Naive thymus-derived CD4-positive, alpha-beta T cell (primary cell): ENCODE measurements around the gene MAK. TPM values are rescaled to one million over a fixed set of nuclear protein-coding genes. Genes with fewer than 3 reads are reported as not detected.
"Not testable (repeated sequence)": the region's sequence is repeated elsewhere in the genome, so short reads cannot be mapped to it uniquely, and the experiment has no call there.

Experiments used
- ATAC-seq: fragments of 150-1000 bp; cut with Tn5 transposase; 2 replicates; pipeline ENCODE4 v1.10.0; 2021; ENCODE audit warnings: mild to moderate bottlenecking, moderate library complexity
- CTCF ChIA-PET: fragments of 350-600 bp; sonication (Branson Sonifier 250); formaldehyde crosslinking; loops from one replicate; lab custom pipeline; 2021; ENCODE audit warnings: antibody characterized with exemption; lab: Charles Lee
- POLR2A ChIA-PET: fragments of 350-600 bp; sonication (Branson Sonifier 250); formaldehyde crosslinking; loops from one replicate; lab custom pipeline; 2021; ENCODE audit warnings: antibody characterized with exemption, inconsistent platforms; lab: Charles Lee
- DNase-seq, 9 donors: peaks; one replicate each; pipeline versions ENCODE4 v3.0.0 to v3.0.0-alpha.2; 2020 to 2022; ENCODE audit warnings: mixed read lengths in 1 of 9
- H3K27ac ChIP-seq: one replicate; pipeline ENCODE4 v1.7.0; 2013; ENCODE audit warnings: mild to moderate bottlenecking, low read depth, low read length, moderate library complexity
- H3K27me3 ChIP-seq, 2 donors: one replicate each; pipeline ENCODE4 v1.7.0; 2013; ENCODE audit warnings: low read length in 2 of 2, mild to moderate bottlenecking in 2 of 2, moderate library complexity in 2 of 2; ENCODE audit not compliant: control insufficient read depth in 2 of 2, insufficient read depth in 2 of 2
- H3K36me3 ChIP-seq, 3 experiments: 1 replicate in 2 of 3; 2 replicates in 1 of 3; pipeline ENCODE4 v1.7.0; 2013; ENCODE audit warnings: low read length in 3 of 3, mild to moderate bottlenecking in 3 of 3, moderate library complexity in 1 of 3; ENCODE audit not compliant: insufficient read depth in 3 of 3, control insufficient read depth in 2 of 3
- H3K4me1 ChIP-seq, 2 donors: one replicate each; pipeline ENCODE4 v1.7.0; 2013; ENCODE audit warnings: low read length in 2 of 2, mild to moderate bottlenecking in 2 of 2, moderate library complexity in 1 of 2; ENCODE audit not compliant: control insufficient read depth in 2 of 2, insufficient read depth in 2 of 2
- H3K4me3 ChIP-seq: 2 replicates; pipeline ENCODE4 v1.7.0; 2013; ENCODE audit warnings: mild to moderate bottlenecking, low read length
- H3K9me3 ChIP-seq, 3 experiments: 1 replicate in 2 of 3; 2 replicates in 1 of 3; pipeline ENCODE4 v1.7.0; 2013; ENCODE audit warnings: low read length in 3 of 3; ENCODE audit not compliant: control insufficient read depth in 2 of 3
- H3K27ac Mint-ChIP-seq, 9 donors: one replicate each; pipeline ENCODE4 v1.8.0; 2020 to 2022; ENCODE audit warnings: mixed read lengths in 9 of 9, mild to moderate bottlenecking in 8 of 9, moderate library complexity in 5 of 9, inconsistent platforms in 2 of 9
- H3K27me3 Mint-ChIP-seq, 5 donors: one replicate each; pipeline ENCODE4 v1.8.0; 2021 to 2022; ENCODE audit warnings: mixed read lengths in 5 of 5, mild to moderate bottlenecking in 1 of 5
- H3K36me3 Mint-ChIP-seq, 5 donors: one replicate each; pipeline ENCODE4 v1.8.0; 2020 to 2022; ENCODE audit warnings: mixed read lengths in 5 of 5, mild to moderate bottlenecking in 3 of 5, inconsistent platforms in 1 of 5
- H3K4me1 Mint-ChIP-seq, 7 donors: one replicate each; pipeline ENCODE4 v1.8.0; 2020 to 2022; ENCODE audit warnings: mixed read lengths in 7 of 7, mild to moderate bottlenecking in 3 of 7, inconsistent platforms in 1 of 7
- H3K4me3 Mint-ChIP-seq, 10 donors: one replicate each; pipeline ENCODE4 v1.8.0; 2020 to 2022; ENCODE audit warnings: mild to moderate bottlenecking in 10 of 10, mixed read lengths in 10 of 10, moderate library complexity in 6 of 10, inconsistent platforms in 2 of 10
- H3K9me3 Mint-ChIP-seq, 11 donors: one replicate each; pipeline ENCODE4 v1.8.0; 2020 to 2022; ENCODE audit warnings: mixed read lengths in 11 of 11, mild to moderate bottlenecking in 4 of 11, inconsistent platforms in 1 of 11, moderate library complexity in 1 of 11
- intact Hi-C, 2 donors: fragments of 100-400 bp; cut with micrococcal nuclease; formaldehyde crosslinking; loops; one replicate each; pipeline ENCODE4 v1.15.1; 2023
- polyA plus RNA-seq, 2 donors: library from polyadenylated mRNA; unstranded; fragments of 300-500 nt; fragmentation: Illumina TruSeq; gene quantifications; one replicate each; pipeline ENCODE4 v1.2.3, GENCODE V29; 2021
- total RNA-seq, 6 experiments: library from RNA in 5 of 6; stranded (reverse) in 5 of 6; gene quantifications; 1 replicate in 5 of 6; 2 replicates in 1 of 6; pipeline ENCODE4 v1.2.3 and lab custom pipeline; 2021 to 2026

The MAK gene
- total and polyA plus RNA-seq, 7 experiments from 2014 or later, result 0.07 to 0.42 (median 0.34) TPM; not detected in 4

DNA sequence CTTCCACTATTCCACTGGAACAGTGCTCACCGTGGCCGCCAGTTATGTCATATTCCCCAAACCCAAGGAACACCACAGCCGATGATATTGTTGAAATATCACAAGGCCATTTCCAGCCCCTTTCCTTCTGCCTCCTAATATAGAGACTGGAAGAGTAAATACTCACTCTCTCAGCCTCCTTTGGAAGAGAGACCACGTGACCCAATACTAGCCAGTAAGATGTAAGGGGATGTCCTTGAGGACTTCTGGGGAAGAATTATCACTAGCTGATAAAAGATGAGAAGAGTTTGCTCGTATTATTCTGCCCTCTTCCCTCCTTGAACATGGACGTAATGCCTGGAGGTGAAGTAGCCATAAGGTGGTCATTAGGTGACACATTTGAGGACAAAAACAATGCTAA lies 13.5 kb downstream of the MAK start:
- no peaks in the 10 kb centered on the region for H3K27me3 ChIP-seq
- peaks cover 0 to 18% (median 5%) of the 10 kb centered on the region in 5 donors for H3K36me3 Mint-ChIP-seq
- no peaks in the 10 kb centered on the region for H3K27me3 Mint-ChIP-seq
- ChIA-PET CTCF (no interaction called here), POLR2A (no interaction called here)
- H3K4me1 Mint-ChIP-seq, result no peaks in the 10 kb centered on the region
- DNase-seq, result no peak
- H3K27ac Mint-ChIP-seq, result no peak overlapping the region
- no peaks in the 10 kb centered on the region for H3K36me3 ChIP-seq
- H3K9me3 ChIP-seq, result no peaks in the 10 kb centered on the region
- intact Hi-C loops, result no loop called here
- ATAC-seq, result no peak
- no peak overlapping the region for H3K4me3 Mint-ChIP-seq
- no peak overlapping the region for H3K27ac ChIP-seq
- H3K4me1 ChIP-seq, result no peaks in the 10 kb centered on the region
- H3K9me3 Mint-ChIP-seq, result peaks cover 0 to 4% (median 0%) of the 10 kb centered on the region in 11 donors
- no peak overlapping the region for H3K4me3 ChIP-seq

DNA sequence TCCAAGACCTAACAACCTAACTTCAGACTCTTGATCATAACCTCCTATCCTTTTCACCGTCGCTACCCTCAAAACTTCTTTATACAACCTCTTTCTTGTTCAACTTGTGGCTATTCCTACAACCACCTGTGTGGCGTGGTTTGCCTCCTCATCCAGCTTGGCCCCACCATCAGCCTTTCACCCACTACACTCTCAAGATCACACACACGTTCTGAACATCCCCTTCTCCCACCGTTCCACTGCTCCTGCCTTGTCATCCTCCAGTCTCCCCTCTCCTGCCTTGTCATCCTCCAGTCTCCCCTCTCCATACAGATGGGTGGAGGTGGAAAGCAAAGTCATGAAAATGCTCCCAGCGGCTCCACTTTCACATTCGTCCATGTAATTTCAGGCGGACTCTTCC lies 14.0 kb downstream of the MAK start:
- Mint-ChIP-seq H3K27me3 (no peaks in the 10 kb centered on the region), H3K4me3 (no peak overlapping the region), H3K9me3 (peaks cover 0 to 4% (median 0%) of the 10 kb centered on the region in 11 donors), H3K36me3 (peaks cover 0 to 18% (median 5%) of the 10 kb centered on the region in 5 donors), H3K27ac (no peak overlapping the region), H3K4me1 (no peaks in the 10 kb centered on the region)
- no peaks in the 10 kb centered on the region for H3K36me3 ChIP-seq
- no peaks in the 10 kb centered on the region for H3K4me1 ChIP-seq
- H3K27me3 ChIP-seq, result no peaks in the 10 kb centered on the region
- no peak overlapping the region for H3K4me3 ChIP-seq
- DNase-seq (no peak), ATAC-seq (no peak)
- no peaks in the 10 kb centered on the region for H3K9me3 ChIP-seq
- intact Hi-C loops, result no loop called here
- ChIA-PET CTCF (no interaction called here), POLR2A (no interaction called here)
- H3K27ac ChIP-seq, result no peak overlapping the region

DNA sequence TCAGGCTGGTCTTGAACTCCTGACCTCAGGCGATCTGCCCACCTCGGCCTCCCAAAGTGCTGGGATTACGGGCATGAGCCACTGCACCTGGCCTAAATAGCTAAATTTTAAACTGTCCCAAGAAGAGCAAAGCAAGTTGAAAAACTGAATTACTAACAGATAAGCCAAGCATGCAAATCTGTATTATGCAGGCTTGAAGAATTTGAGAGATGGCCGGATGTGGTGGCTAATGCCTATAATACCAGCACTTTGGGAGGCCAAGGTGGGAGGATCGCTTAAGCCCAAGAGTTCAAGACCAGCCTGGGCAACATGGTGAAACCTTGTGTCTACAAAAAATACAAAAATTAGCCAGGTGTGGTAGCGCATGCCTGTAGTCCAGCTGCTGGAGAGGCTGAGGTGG lies 24.2 kb downstream of the MAK start:
- H3K4me1 Mint-ChIP-seq, H3K27ac Mint-ChIP-seq, H3K9me3 Mint-ChIP-seq, CTCF ChIA-PET, DNase-seq, H3K27me3 Mint-ChIP-seq, H3K4me3 ChIP-seq, H3K36me3 ChIP-seq, H3K27me3 ChIP-seq, POLR2A ChIA-PET, H3K4me1 ChIP-seq, H3K27ac ChIP-seq, intact Hi-C loops, H3K4me3 Mint-ChIP-seq, ATAC-seq, H3K9me3 ChIP-seq: not testable (repeated sequence)
- peaks cover 0 to 11% (median 0%) of the 10 kb centered on the region in 5 donors for H3K36me3 Mint-ChIP-seq

DNA sequence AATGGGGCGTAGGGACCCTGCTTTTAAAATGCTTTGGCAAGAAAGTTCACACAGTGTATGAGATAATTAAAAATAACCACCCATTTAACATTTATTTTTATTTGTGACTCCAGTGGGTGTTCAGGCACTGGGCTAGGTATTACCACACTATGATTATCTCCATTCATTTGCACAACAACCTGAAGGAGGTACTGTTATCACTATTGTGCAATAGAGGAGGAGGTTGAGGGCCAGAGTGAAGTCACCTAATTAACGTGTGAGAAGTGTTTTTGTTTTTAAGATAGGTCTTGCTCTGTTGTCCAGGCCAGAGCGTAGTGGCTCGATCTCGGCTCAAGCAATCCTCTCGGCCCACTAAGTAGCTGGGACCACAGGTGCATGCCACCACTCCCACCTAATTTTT lies 29.2 kb downstream of the MAK start:
- ChIA-PET POLR2A (no interaction called here), CTCF (no interaction called here)
- Mint-ChIP-seq H3K27ac (no peak overlapping the region), H3K9me3 (no peaks in the 10 kb centered on the region), H3K4me1 (peaks cover 0 to 4% (median 0%) of the 10 kb centered on the region in 7 donors), H3K27me3 (no peaks in the 10 kb centered on the region), H3K36me3 (peaks cover 0 to 18% (median 13%) of the 10 kb centered on the region in 5 donors), H3K4me3 (no peak overlapping the region)
- no peaks in the 10 kb centered on the region for H3K27me3 ChIP-seq
- no peaks in the 10 kb centered on the region for H3K9me3 ChIP-seq
- DNase-seq (no peak), ATAC-seq (no peak)
- no peak overlapping the region for H3K4me3 ChIP-seq
- intact Hi-C loops, result no loop called here
- H3K36me3 ChIP-seq, result no peaks in the 10 kb centered on the region
- no peaks in the 10 kb centered on the region for H3K4me1 ChIP-seq
- no peak overlapping the region for H3K27ac ChIP-seq

DNA sequence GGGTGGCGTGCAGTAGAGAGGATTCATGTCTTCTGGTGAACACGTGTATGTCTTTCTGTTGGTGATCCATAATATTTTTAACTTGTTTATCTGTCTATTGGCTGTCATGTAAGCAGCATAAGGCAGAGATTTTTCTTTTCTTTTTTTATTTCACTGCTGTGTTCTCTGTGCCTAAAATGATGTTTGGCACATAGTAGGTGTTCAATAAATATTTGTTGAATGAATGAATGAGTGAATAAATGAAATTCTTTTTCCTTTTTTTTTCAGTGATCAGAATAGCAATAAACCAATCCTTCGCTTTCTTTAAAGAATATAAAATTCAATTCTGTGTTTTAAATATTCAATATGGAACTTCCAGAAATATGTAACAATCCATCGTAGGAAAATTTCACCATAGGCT lies 30.0 kb downstream of the MAK start:
- peaks cover 0 to 18% (median 13%) of the 10 kb centered on the region in 5 donors for H3K36me3 Mint-ChIP-seq
- H3K27me3 Mint-ChIP-seq, result no peaks in the 10 kb centered on the region
- no peak for DNase-seq
- no peak for ATAC-seq
- H3K9me3 Mint-ChIP-seq, result no peaks in the 10 kb centered on the region
- Histone ChIP-seq H3K27me3 (no peaks in the 10 kb centered on the region), H3K27ac (no peak overlapping the region), H3K36me3 (no peaks in the 10 kb centered on the region), H3K9me3 (no peaks in the 10 kb centered on the region), H3K4me3 (no peak overlapping the region), H3K4me1 (no peaks in the 10 kb centered on the region)
- H3K4me3 Mint-ChIP-seq, result no peak overlapping the region
- no peak overlapping the region for H3K27ac Mint-ChIP-seq
- ChIA-PET POLR2A (no interaction called here), CTCF (no interaction called here)
- intact Hi-C loops, result no loop called here
- H3K4me1 Mint-ChIP-seq, result peaks cover 0 to 4% (median 0%) of the 10 kb centered on the region in 7 donors

DNA sequence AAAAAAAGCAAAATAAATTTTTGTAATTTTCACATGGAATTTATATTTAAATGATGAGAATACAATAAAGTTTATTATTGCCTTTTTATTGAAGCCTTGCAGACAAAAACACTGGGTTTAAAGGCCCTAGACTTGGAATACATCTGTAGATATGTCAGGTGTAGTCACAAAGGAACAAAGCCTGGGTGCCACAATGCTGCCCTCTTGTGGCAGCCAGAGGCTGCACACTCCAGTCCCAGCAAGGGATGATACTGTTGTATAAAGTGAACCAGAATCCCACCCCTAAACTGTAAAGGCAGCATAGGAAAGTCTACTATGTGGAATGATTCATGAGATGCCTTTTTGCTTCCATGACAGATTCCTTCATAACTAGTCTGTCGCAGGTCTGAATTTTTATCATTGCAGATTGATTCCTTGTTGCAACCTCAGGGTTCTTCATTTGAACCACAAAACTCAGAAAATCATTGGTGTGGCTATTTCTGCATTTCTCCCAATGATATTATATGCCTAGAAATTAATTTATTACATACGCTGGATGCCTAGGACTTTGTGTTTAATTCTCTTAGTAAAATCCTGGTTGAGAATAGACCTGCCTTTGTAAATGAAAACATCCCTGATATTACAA lies 37.0 kb downstream of the MAK start:
- Mint-ChIP-seq H3K27me3 (no peaks in the 10 kb centered on the region), H3K9me3 (no peaks in the 10 kb centered on the region), H3K4me1 (peaks cover 0 to 2% (median 0%) of the 10 kb centered on the region in 7 donors), H3K27ac (no peak overlapping the region), H3K4me3 (no peak overlapping the region), H3K36me3 (peaks cover 0 to 14% (median 4%) of the 10 kb centered on the region in 5 donors)
- Histone ChIP-seq H3K27ac (no peak overlapping the region), H3K9me3 (no peaks in the 10 kb centered on the region), H3K4me3 (no peak overlapping the region), H3K27me3 (no peaks in the 10 kb centered on the region), H3K36me3 (no peaks in the 10 kb centered on the region), H3K4me1 (no peaks in the 10 kb centered on the region)
- POLR2A ChIA-PET, result no interaction called here
- CTCF ChIA-PET, result interaction anchor here (0.6 to 3.1 kb wide), 9 partner anchors 10 to 323 kb away, joined by 3 to 20 read pairs (median 4); no protein-coding TSS in a partner anchor
- ATAC-seq (peak; percentile 91), DNase-seq (peak; percentile 21 to 68 (median 56))
- intact Hi-C loops, result loop anchor here (1.0 to 5.0 kb wide), 5 partner anchors 107 to 323 kb away; partner anchors contain the start of genes C6orf52 (in 2 of the 2) and PAK1IP1 (in 2 of the 2)

DNA sequence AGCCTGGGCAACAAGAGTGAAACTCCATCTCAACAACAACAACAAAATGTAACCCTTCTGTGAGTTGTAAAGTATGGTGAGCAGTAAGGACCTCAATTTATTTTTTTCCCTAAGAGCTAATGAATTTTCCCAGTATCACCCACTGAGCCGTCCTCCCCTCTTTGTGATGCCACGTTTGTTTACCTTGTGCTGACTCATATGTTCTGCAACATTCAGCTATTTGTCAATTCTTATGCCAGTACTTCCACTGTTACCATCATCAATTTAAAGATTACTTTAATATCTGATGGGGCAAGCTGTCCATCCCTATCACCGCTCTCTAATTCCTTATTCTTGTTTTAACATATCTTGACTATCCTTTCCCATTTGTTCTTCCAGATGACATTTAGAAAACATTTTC lies 37.5 kb downstream of the MAK start:
- H3K4me3 Mint-ChIP-seq, result no peak overlapping the region
- POLR2A ChIA-PET, result no interaction called here

More for the DNA sequence above, 37.5 kb downstream of the MAK start:
- H3K27me3 ChIP-seq, result no peaks in the 10 kb centered on the region
- intact Hi-C loops, result loop anchor here (1.0 to 5.0 kb wide), 5 partner anchors 107 to 323 kb away; partner anchors contain the start of genes C6orf52 (in 2 of the 2) and PAK1IP1 (in 2 of the 2)
- no peaks in the 10 kb centered on the region for H3K9me3 Mint-ChIP-seq
- peaks cover 0 to 12% (median 4%) of the 10 kb centered on the region in 5 donors for H3K36me3 Mint-ChIP-seq
- no peak for DNase-seq
- no peak overlapping the region for H3K27ac ChIP-seq
- no peak for ATAC-seq
- CTCF ChIA-PET, result interaction anchor here (0.6 to 3.1 kb wide), 6 partner anchors 9 to 322 kb away, joined by 3 to 20 read pairs (median 4); no protein-coding TSS in a partner anchor
- peaks cover 0 to 2% (median 0%) of the 10 kb centered on the region in 7 donors for H3K4me1 Mint-ChIP-seq
- no peaks in the 10 kb centered on the region for H3K9me3 ChIP-seq
- no peaks in the 10 kb centered on the region for H3K4me1 ChIP-seq
- H3K4me3 ChIP-seq, result no peak overlapping the region
- H3K36me3 ChIP-seq, result no peaks in the 10 kb centered on the region
- H3K27ac Mint-ChIP-seq, result no peak overlapping the region
- H3K27me3 Mint-ChIP-seq, result no peaks in the 10 kb centered on the region
